HepG2 (cell line): ENCODE data around the gene WFDC10A. TPM values are rescaled to one million over a fixed set of nuclear protein-coding genes. Genes with fewer than 3 reads are reported as not detected.

ENCODE experiments used
- ATAC-seq: fragments of 200-7000 bp; cut with Tn5 transposase; 3 replicates; pipeline ENCODE4 v1.9.1; 2020; ENCODE audit warnings: mild to moderate bottlenecking, moderate library complexity
- BruUV-seq: library from RNA; stranded (reverse); fragments of 400-500 nt; replicated peaks from 2 replicates; lab custom pipeline; 2021; lab: Mats Ljungman, UMichigan
- CTCF ChIA-PET: fragments of 300-600 bp; formaldehyde crosslinking; extraction: SDS; loops from one replicate; lab custom pipeline; 2021; ENCODE audit warnings: low total read pairs, inconsistent platforms, low intra/inter-chr PET ratio; lab: Yijun Ruan, JAX
- POLR2A ChIA-PET: fragments of 350-600 bp; sonication (Branson Sonifier 250); formaldehyde crosslinking; loops from one replicate; lab custom pipeline; 2020; ENCODE audit warnings: antibody characterized with exemption, inconsistent platforms; lab: Yijun Ruan, JAX
- DNase-seq: peaks from one replicate; pipeline ENCODE4 v3.0.0-alpha.2; 2015; ENCODE audit warnings: low spot score
- FAIRE-seq: peaks from 3 replicates; lab custom pipeline; 2011; peaks lifted over from hg19 to GRCh38; lab: Jason Lieb, UNC
- H2AFZ ChIP-seq: one replicate; pipeline ENCODE4 v1.6.1; 2011; ENCODE audit warnings: low read length, inconsistent platforms
- H3K27ac ChIP-seq: fragments of 300-600 bp; 3 replicates; pipeline ENCODE4 v1.8.0; 2011; ENCODE audit warnings: mixed run types, mild to moderate bottlenecking, mixed read lengths, low read length, inconsistent platforms; ENCODE audit not compliant: insufficient read depth; ENCODE audit errors: extremely low read length
- H3K27me3 ChIP-seq, 2 experiments: fragments of 200-600 bp in 1 of 2; 2 replicates in 1 of 2; 3 replicates in 1 of 2; pipeline versions ENCODE4 v1.6.0 to v1.8.0; 2011; ENCODE audit warnings: low read length in 2 of 2, mild to moderate bottlenecking in 2 of 2, moderate library complexity in 2 of 2, inconsistent platforms in 1 of 2; ENCODE audit not compliant: insufficient read depth in 2 of 2, control insufficient read depth in 1 of 2
- H3K36me3 ChIP-seq, 2 experiments: fragments of 200-600 bp in 1 of 2; replicated peaks in 1 of 2; 2 replicates in 1 of 2; 3 replicates in 1 of 2; pipeline versions ENCODE4 v1.5.1 to v1.8.0; 2011; ENCODE audit warnings: low read length in 2 of 2, inconsistent platforms in 1 of 2; ENCODE audit not compliant: insufficient read depth in 2 of 2, control insufficient read depth in 1 of 2
- H3K4me1 ChIP-seq: 2 replicates; pipeline ENCODE4 v1.5.1; 2012; ENCODE audit warnings: low read length, inconsistent platforms; ENCODE audit not compliant: insufficient read depth
- H3K4me2 ChIP-seq: 2 replicates; pipeline ENCODE4 v1.6.0; 2011; ENCODE audit warnings: low read depth, low read length, inconsistent platforms
- H3K4me3 ChIP-seq, 3 experiments: fragments of 200-600 bp in 1 of 3; sonication (generic), shearing (Covaris generic) in 1 of 3; replicated peaks in 1 of 3; 2 replicates each; pipeline ENCODE4 v1.5.1; 2011 to 2016; ENCODE audit warnings: low read length in 3 of 3, inconsistent platforms in 2 of 3, low read depth in 2 of 3, mild to moderate bottlenecking in 2 of 3, control low read depth in 1 of 3, mixed read lengths in 1 of 3; ENCODE audit not compliant: insufficient read depth in 1 of 3
- H3K79me2 ChIP-seq: one replicate; pipeline ENCODE4 v1.6.1; 2011; ENCODE audit warnings: low read length, inconsistent platforms; ENCODE audit not compliant: insufficient read depth
- H3K9ac ChIP-seq: 2 replicates; pipeline ENCODE4 v1.6.0; 2011; ENCODE audit warnings: mild to moderate bottlenecking, low read depth, low read length, inconsistent platforms; ENCODE audit not compliant: insufficient read depth
- H3K9me3 ChIP-seq: 2 replicates; pipeline ENCODE4 v1.5.1; 2012; ENCODE audit warnings: mild to moderate bottlenecking, low read length
- H4K20me1 ChIP-seq: 2 replicates; pipeline ENCODE4 v1.6.0; 2011; ENCODE audit warnings: inconsistent platforms, mild to moderate bottlenecking, low read length, moderate library complexity; ENCODE audit not compliant: insufficient read depth
- BCL3 ChIP-seq: sonication (generic); formaldehyde crosslinking; IDR thresholded peaks from 2 replicates; pipeline ENCODE4 v1.5.1; 2020; ENCODE audit warnings: mild to moderate bottlenecking, missing genetic modification reagents, moderate library complexity
- CAMTA2 ChIP-seq: sonication (generic); formaldehyde crosslinking; IDR thresholded peaks from 2 replicates; pipeline ENCODE4 v1.4.0; 2020; ENCODE audit warnings: mild to moderate bottlenecking, missing genetic modification reagents, borderline replicate concordance
- CTCF ChIP-seq: sonication (generic); formaldehyde crosslinking; IDR thresholded peaks from 2 replicates; pipeline ENCODE4 v1.5.0; 2020; ENCODE audit warnings: mild to moderate bottlenecking, missing genetic modification reagents, moderate library complexity
- ELF3 ChIP-seq: IDR thresholded peaks from 2 replicates; pipeline ENCODE4 v1.6.1; 2016; ENCODE audit warnings: missing genetic modification reagents, missing compliant biosample characterization
- HOXA9 ChIP-seq: sonication (generic); formaldehyde crosslinking; IDR thresholded peaks from 2 replicates; pipeline ENCODE4 v1.8.1; 2022; ENCODE audit warnings: missing genetic modification reagents, mild to moderate bottlenecking, moderate library complexity, borderline replicate concordance
- PBX2 ChIP-seq: IDR thresholded peaks from 2 replicates; pipeline ENCODE4 v1.6.1; 2016; ENCODE audit warnings: control low read depth
- PHF5A ChIP-seq: IDR thresholded peaks from one replicate; pipeline ENCODE4 v1.6.1; 2018; ENCODE audit warnings: low read depth, missing genetic modification reagents; ENCODE audit not compliant: unreplicated experiment
- POLR2G ChIP-seq: fragments of 200-400 bp; formaldehyde crosslinking; IDR thresholded peaks from 2 replicates; pipeline ENCODE4 v1.6.1; 2018; ENCODE audit warnings: mild to moderate bottlenecking, low read depth, low read length, moderate library complexity
- SMAD3 ChIP-seq: sonication (generic); formaldehyde crosslinking; IDR thresholded peaks from 2 replicates; pipeline ENCODE4 v1.4.0; 2020; ENCODE audit warnings: missing genetic modification reagents
- SMC3 ChIP-seq: IDR thresholded peaks from 2 replicates; pipeline ENCODE4 v1.6.1; 2011; ENCODE audit warnings: low read length, improper control_type of control experiment
- SOX5 ChIP-seq: IDR thresholded peaks from 2 replicates; pipeline ENCODE4 v1.6.1; 2016; ENCODE audit warnings: borderline replicate concordance
- YEATS4 ChIP-seq: sonication (generic); formaldehyde crosslinking; IDR thresholded peaks from 2 replicates; pipeline ENCODE4 v1.4.0; 2020; ENCODE audit warnings: missing genetic modification reagents, borderline replicate concordance
- ZBTB37 ChIP-seq: sonication (generic); formaldehyde crosslinking; IDR thresholded peaks from 2 replicates; pipeline ENCODE4 v1.4.0; 2020; ENCODE audit warnings: mild to moderate bottlenecking, missing genetic modification reagents
- WGBS: methylation state at CpG from one replicate; pipeline ENCODE4 v1.1.6; 2017; ENCODE audit warnings: low lambda C conversion rate; 5-methylcytosine and 5-hydroxymethylcytosine counted together
- in situ Hi-C: cut with HindIII; loops from 2 replicates; pipeline ENCODE4 v1.10.0; 2017; ENCODE audit warnings: low pct_unique_long_range_greater_than_20kb; ENCODE audit not compliant: extremely low pct_ligation_motif_present
- intact Hi-C: fragments of 100-400 bp; cut with micrococcal nuclease; formaldehyde crosslinking; loops from one replicate; pipeline ENCODE4 v1.10.0; 2022; ENCODE audit not compliant: unreplicated experiment
- polyA plus RNA-seq, 8 experiments: library from polyadenylated mRNA; depleted of rRNA in 3 of 8; stranded (reverse) in 7 of 8; unstranded in 1 of 8; fragments of >200 nt; fragmentation: Illumina TruSeq in 4 of 8; extraction: Trizol in 4 of 8; gene quantifications; 2 replicates each; pipeline versions ENCODE4 v1.2.1 to v1.2.3, GENCODE V29; 2011 to 2016; ENCODE audit warnings: low read depth in 4 of 8, missing spikeins in 1 of 8, mixed read lengths in 1 of 8; ENCODE audit not compliant: insufficient read depth in 1 of 8
- total RNA-seq, 5 experiments: library from RNA; depleted of rRNA; stranded (reverse); fragments of >200 nt; fragmentation: Illumina TruSeq; extraction: Trizol; gene quantifications; 2 replicates each; pipeline ENCODE4 v1.2.3, GENCODE V29; 2016; ENCODE audit warnings: low read depth in 1 of 5
- TF ChIP-seq, protein P1 (sequence below): IDR thresholded peaks from 2 replicates; pipeline ENCODE4 v1.6.1; 2016; ENCODE audit warnings: missing compliant biosample characterization, missing genetic modification reagents, borderline replicate concordance
- TF ChIP-seq, protein P2 (sequence below): sonication (generic); formaldehyde crosslinking; IDR thresholded peaks from 2 replicates; pipeline ENCODE4 v1.5.0; 2020; ENCODE audit warnings: mild to moderate bottlenecking, missing genetic modification reagents
- TF ChIP-seq, protein P3 (sequence below): sonication (generic); formaldehyde crosslinking; IDR thresholded peaks from 2 replicates; pipeline ENCODE4 v1.5.0; 2020; ENCODE audit warnings: missing genetic modification reagents, mild to moderate bottlenecking, borderline replicate concordance

Gene WFDC10A
- total and polyA plus RNA-seq, 2 of the 13 experiments (the other 11 are each of a cell fraction or from before 2014, with no cell fraction given) = not detected

DNA sequence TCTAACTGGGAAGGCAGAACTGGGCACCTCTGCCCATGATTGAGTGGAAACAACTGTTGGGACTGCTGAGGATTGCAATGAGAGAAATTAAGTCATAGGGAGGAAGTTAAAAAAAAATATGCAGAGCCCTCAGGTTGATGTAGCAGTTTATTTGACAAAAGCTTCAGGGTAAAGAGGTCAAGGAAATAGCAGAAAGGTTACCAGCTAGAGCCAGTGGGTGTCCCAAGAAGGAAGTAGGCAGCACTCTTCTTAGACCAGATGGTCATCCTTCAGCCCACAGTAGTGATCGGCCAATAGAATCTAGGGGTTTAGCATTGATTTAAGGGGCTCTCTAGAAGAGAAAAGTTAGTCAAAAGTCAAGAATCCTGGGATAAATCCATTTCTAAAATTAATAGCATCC, 21.7 kb upstream of the WFDC10A start:
- Histone ChIP-seq H3K79me2 (no peaks in the 10 kb centered on the region), H3K9ac (no peak overlapping the region), H4K20me1 (no peaks in the 10 kb centered on the region), H3K4me1 (no peaks in the 10 kb centered on the region), H3K27ac (no peak overlapping the region), H3K4me2 (no peak overlapping the region), H3K4me3 (no peak overlapping the region), H3K36me3 (no peaks in the 10 kb centered on the region), H2AFZ (no peak overlapping the region), H3K27me3 (0 out of 5 replicates have a peak, but pooled peaks cover 0 to 3% of the 10 kb centered on the region in 2 experiments), H3K9me3 (peaks cover 12% of the 10 kb centered on the region; the same call in 1 of the 2 replicates)
- POLR2A ChIA-PET = no interaction called here
- 20% methylated on average over 1 of the region's 1 CpG for WGBS
- ATAC-seq (no peak), DNase-seq (no peak), FAIRE-seq (no peak)
- in situ Hi-C loops = no loop called here
- no TSS peak for BruUV-seq
- CTCF ChIA-PET = no interaction called here
- intact Hi-C loops = no loop called here
- no peak for TF ChIP-seq HOXA9 (CRISPR knock-in tag)
- no peak for TF ChIP-seq PHF5A (CRISPR knock-in tag)
- no peak for TF ChIP-seq SMC3
- TF ChIP-seq, protein P1, sequence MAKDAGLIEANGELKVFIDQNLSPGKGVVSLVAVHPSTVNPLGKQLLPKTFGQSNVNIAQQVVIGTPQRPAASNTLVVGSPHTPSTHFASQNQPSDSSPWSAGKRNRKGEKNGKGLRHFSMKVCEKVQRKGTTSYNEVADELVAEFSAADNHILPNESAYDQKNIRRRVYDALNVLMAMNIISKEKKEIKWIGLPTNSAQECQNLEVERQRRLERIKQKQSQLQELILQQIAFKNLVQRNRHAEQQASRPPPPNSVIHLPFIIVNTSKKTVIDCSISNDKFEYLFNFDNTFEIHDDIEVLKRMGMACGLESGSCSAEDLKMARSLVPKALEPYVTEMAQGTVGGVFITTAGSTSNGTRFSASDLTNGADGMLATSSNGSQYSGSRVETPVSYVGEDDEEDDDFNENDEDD (CRISPR knock-in tag) = no peak
- TF ChIP-seq CTCF (CRISPR knock-in tag) = no peak
- TF ChIP-seq ELF3 (CRISPR knock-in tag) = no peak
- TF ChIP-seq, protein P2, sequence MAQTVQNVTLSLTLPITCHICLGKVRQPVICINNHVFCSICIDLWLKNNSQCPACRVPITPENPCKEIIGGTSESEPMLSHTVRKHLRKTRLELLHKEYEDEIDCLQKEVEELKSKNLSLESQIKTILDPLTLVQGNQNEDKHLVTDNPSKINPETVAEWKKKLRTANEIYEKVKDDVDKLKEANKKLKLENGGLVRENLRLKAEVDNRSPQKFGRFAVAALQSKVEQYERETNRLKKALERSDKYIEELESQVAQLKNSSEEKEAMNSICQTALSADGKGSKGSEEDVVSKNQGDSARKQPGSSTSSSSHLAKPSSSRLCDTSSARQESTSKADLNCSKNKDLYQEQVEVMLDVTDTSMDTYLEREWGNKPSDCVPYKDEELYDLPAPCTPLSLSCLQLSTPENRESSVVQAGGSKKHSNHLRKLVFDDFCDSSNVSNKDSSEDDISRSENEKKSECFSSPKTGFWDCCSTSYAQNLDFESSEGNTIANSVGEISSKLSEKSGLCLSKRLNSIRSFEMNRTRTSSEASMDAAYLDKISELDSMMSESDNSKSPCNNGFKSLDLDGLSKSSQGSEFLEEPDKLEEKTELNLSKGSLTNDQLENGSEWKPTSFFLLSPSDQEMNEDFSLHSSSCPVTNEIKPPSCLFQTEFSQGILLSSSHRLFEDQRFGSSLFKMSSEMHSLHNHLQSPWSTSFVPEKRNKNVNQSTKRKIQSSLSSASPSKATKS (CRISPR knock-in tag) = no peak
- no peak for TF ChIP-seq SMAD3 (CRISPR knock-in tag)
- no peak for TF ChIP-seq BCL3 (CRISPR knock-in tag)
- no peak for TF ChIP-seq ZBTB37 (CRISPR knock-in tag)
- no peak for TF ChIP-seq SOX5 (CRISPR knock-in tag)
- TF ChIP-seq PBX2 (CRISPR knock-in tag) = no peak
- TF ChIP-seq, protein P3, sequence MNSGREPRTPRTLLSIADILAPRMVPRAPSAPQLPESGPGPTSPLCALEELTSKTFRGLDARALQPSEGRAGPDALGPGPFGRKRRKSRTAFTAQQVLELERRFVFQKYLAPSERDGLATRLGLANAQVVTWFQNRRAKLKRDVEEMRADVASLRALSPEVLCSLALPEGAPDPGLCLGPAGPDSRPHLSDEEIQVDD = no peak
- TF ChIP-seq POLR2G = no peak
- no peak for TF ChIP-seq CAMTA2 (CRISPR knock-in tag)
- TF ChIP-seq YEATS4 (CRISPR knock-in tag) = no peak
